H1 (cell line): Measurements from ENCODE around the gene DIDO1. TPM values are rescaled to one million over a fixed set of nuclear protein-coding genes. Genes with fewer than 3 reads are reported as not detected.

ENCODE experiments used
- CTCF ChIA-PET: fragments of 300-600 bp; sonication (Branson Sonifier 250); formaldehyde crosslinking; loops from one replicate; lab custom pipeline; 2021; ENCODE audit not compliant: partially characterized antibody; lab: Charles Lee
- POLR2A ChIA-PET: fragments of 300-600 bp; sonication (Branson Sonifier 250); formaldehyde crosslinking; loops from one replicate; lab custom pipeline; 2021; ENCODE audit warnings: inconsistent platforms; ENCODE audit not compliant: partially characterized antibody; lab: Charles Lee
- DNase-seq, 2 experiments: peaks; one replicate each; pipeline versions ENCODE4 v3.0.0 to v3.0.0-alpha.2; 2010 to 2022; ENCODE audit warnings: low spot score in 2 of 2, low read depth in 1 of 2, mixed read lengths in 1 of 2
- FAIRE-seq: peaks from 2 replicates; lab custom pipeline; 2011; peaks lifted over from hg19 to GRCh38; lab: Jason Lieb, UNC
- H2AFZ ChIP-seq: 2 replicates; pipeline ENCODE4 v1.8.1; 2012; ENCODE audit warnings: low read length, inconsistent platforms
- H2AK5ac ChIP-seq: 2 replicates; pipeline ENCODE4 v1.6.1; 2013; ENCODE audit warnings: low read depth, low read length
- H2BK120ac ChIP-seq: replicated peaks from 2 replicates; pipeline ENCODE3; 2013; ENCODE audit warnings: low read depth, low read length, inconsistent platforms
- H2BK12ac ChIP-seq: 2 replicates; pipeline ENCODE4 v1.6.1; 2013; ENCODE audit warnings: low read depth, low read length
- H2BK15ac ChIP-seq: 2 replicates; pipeline ENCODE4 v1.6.1; 2013; ENCODE audit warnings: low read length
- H2BK20ac ChIP-seq: 2 replicates; pipeline ENCODE4 v1.6.1; 2013; ENCODE audit warnings: low read length
- H2BK5ac ChIP-seq: 2 replicates; pipeline ENCODE4 v1.6.1; 2013; ENCODE audit warnings: low read depth, low read length
- H3K14ac ChIP-seq: 2 replicates; pipeline ENCODE4 v1.6.1; 2013; ENCODE audit warnings: inconsistent platforms; ENCODE audit not compliant: insufficient read length
- H3K18ac ChIP-seq: 2 replicates; pipeline ENCODE4 v1.6.1; 2013; ENCODE audit warnings: low read length; ENCODE audit errors: extremely low read depth
- H3K23ac ChIP-seq: 2 replicates; pipeline ENCODE4 v1.6.1; 2013; ENCODE audit warnings: inconsistent platforms; ENCODE audit not compliant: insufficient read length
- H3K23me2 ChIP-seq: 2 replicates; pipeline ENCODE4 v1.6.1; 2013; ENCODE audit warnings: low read depth, low read length
- H3K27ac ChIP-seq: 2 replicates; pipeline ENCODE4 v1.6.1; 2011; ENCODE audit warnings: low read depth, low read length, inconsistent platforms
- H3K27me3 ChIP-seq, 4 experiments: replicated peaks in 1 of 4; 1 replicate in 1 of 4; 2 replicates in 3 of 4; pipeline versions ENCODE4 v1.6.1 to v1.8.1; 2011 to 2013; ENCODE audit warnings: low read length in 3 of 4, mild to moderate bottlenecking in 3 of 4, inconsistent platforms in 2 of 4, mixed read lengths in 2 of 4, moderate library complexity in 1 of 4; ENCODE audit not compliant: control insufficient read depth in 3 of 4, insufficient read depth in 3 of 4; ENCODE audit errors: extremely low read depth in 1 of 4
- H3K36me3 ChIP-seq, 4 experiments: 2 replicates each; pipeline versions ENCODE4 v1.6.1 to v1.8.1; 2011 to 2013; ENCODE audit warnings: mild to moderate bottlenecking in 4 of 4, low read length in 3 of 4, moderate library complexity in 2 of 4, control low read depth in 1 of 4, inconsistent platforms in 1 of 4; ENCODE audit not compliant: insufficient read depth in 4 of 4, control insufficient read depth in 2 of 4
- H3K4ac ChIP-seq: replicated peaks from 2 replicates; pipeline ENCODE3; 2013; ENCODE audit warnings: low read length, low read depth, mixed read lengths, inconsistent platforms; ENCODE audit not compliant: insufficient read length
- H3K4me1 ChIP-seq, 4 experiments: replicated peaks in 1 of 4; 1 replicate in 1 of 4; 2 replicates in 3 of 4; pipeline versions ENCODE4 v1.6.1 to v1.8.1; 2011 to 2013; ENCODE audit warnings: low read length in 3 of 4, inconsistent platforms in 2 of 4, mixed read lengths in 1 of 4; ENCODE audit not compliant: insufficient read depth in 4 of 4, control insufficient read depth in 3 of 4
- H3K4me2 ChIP-seq, 2 experiments: 2 replicates each; pipeline versions ENCODE4 v1.6.1 to v1.8.1; 2011 to 2013; ENCODE audit warnings: low read depth in 2 of 2, low read length in 2 of 2, control low read depth in 1 of 2, inconsistent platforms in 1 of 2, mild to moderate bottlenecking in 1 of 2; ENCODE audit not compliant: insufficient read depth in 1 of 2
- H3K4me3 ChIP-seq, 4 experiments: fragments of 200-600, 300-600 bp in 1 of 4; sonication (generic), shearing (Covaris generic), sonication (Bioruptor Twin) in 1 of 4; 2 replicates each; pipeline versions ENCODE4 v1.5.1 to v1.8.1; 2011 to 2016; ENCODE audit warnings: low read length in 4 of 4, low read depth in 3 of 4, control low read depth in 2 of 4, inconsistent platforms in 2 of 4, mild to moderate bottlenecking in 2 of 4, mixed read lengths in 1 of 4, moderate library complexity in 1 of 4; ENCODE audit not compliant: insufficient read depth in 2 of 4; ENCODE audit errors: extremely low read depth in 1 of 4
- H3K56ac ChIP-seq: replicated peaks from 2 replicates; pipeline ENCODE3; 2013; ENCODE audit warnings: low read depth, mild to moderate bottlenecking, mixed read lengths, low read length, inconsistent platforms; ENCODE audit not compliant: insufficient read length
- H3K79me1 ChIP-seq: 2 replicates; pipeline ENCODE4 v1.6.1; 2013; ENCODE audit warnings: low read depth, low read length, control low read depth
- H3K79me2 ChIP-seq, 2 experiments: 2 replicates each; pipeline versions ENCODE4 v1.6.1 to v1.8.1; 2012 to 2013; ENCODE audit warnings: low read length in 2 of 2, mild to moderate bottlenecking in 2 of 2, inconsistent platforms in 1 of 2; ENCODE audit not compliant: insufficient read depth in 2 of 2, control insufficient read depth in 1 of 2
- H3K9ac ChIP-seq, 4 experiments: replicated peaks in 1 of 4; 1 replicate in 1 of 4; 2 replicates in 3 of 4; pipeline versions ENCODE4 v1.6.1 to v1.8.1; 2011 to 2013; ENCODE audit warnings: low read depth in 3 of 4, low read length in 3 of 4, control low read depth in 2 of 4, mild to moderate bottlenecking in 2 of 4, moderate library complexity in 2 of 4, inconsistent platforms in 1 of 4; ENCODE audit errors: extremely low read depth in 1 of 4
- H3K9me3 ChIP-seq, 2 experiments: 2 replicates each; pipeline versions ENCODE4 v1.6.1 to v1.8.1; 2012 to 2013; ENCODE audit warnings: mild to moderate bottlenecking in 2 of 2, moderate library complexity in 2 of 2, control low read depth in 1 of 2, inconsistent platforms in 1 of 2, low read depth in 1 of 2, low read length in 1 of 2, mixed read lengths in 1 of 2; ENCODE audit not compliant: insufficient read depth in 2 of 2
- H4K20me1 ChIP-seq, 2 experiments: replicated peaks in 1 of 2; 2 replicates each; pipeline versions ENCODE3 to v1.8.1; 2011 to 2013; ENCODE audit warnings: inconsistent platforms in 2 of 2, low read length in 2 of 2, mild to moderate bottlenecking in 1 of 2; ENCODE audit not compliant: insufficient read depth in 2 of 2, control insufficient read depth in 1 of 2
- H4K5ac ChIP-seq: 2 replicates; pipeline ENCODE4 v1.6.1; 2013; ENCODE audit warnings: low read length, low read depth, mixed read lengths, inconsistent platforms; ENCODE audit not compliant: insufficient read length
- H4K8ac ChIP-seq: 2 replicates; pipeline ENCODE4 v1.8.0; 2013; ENCODE audit warnings: mild to moderate bottlenecking, moderate library complexity, low read length, inconsistent platforms; ENCODE audit not compliant: insufficient read depth; ENCODE audit errors: extremely low read depth
- H4K91ac ChIP-seq: replicated peaks from 2 replicates; pipeline ENCODE3; 2013; ENCODE audit warnings: low read length, mixed read lengths, inconsistent platforms; ENCODE audit not compliant: insufficient read length
- ASH2L ChIP-seq: fragments of 200-600, 300-600 bp; sonication (generic); IDR thresholded peaks from one replicate; pipeline ENCODE4 v1.7.1; 2017; ENCODE audit warnings: low read length
- ATF3 ChIP-seq: IDR thresholded peaks from 2 replicates; pipeline ENCODE4 v1.6.1; 2011; ENCODE audit warnings: low read depth, mild to moderate bottlenecking, low read length; ENCODE audit not compliant: insufficient read depth
- BRCA1 ChIP-seq: IDR thresholded peaks from 2 replicates; pipeline ENCODE4 v1.6.1; 2012; ENCODE audit warnings: low read depth, low read length, improper control_type of control experiment
- CBX8 ChIP-seq: fragments of 300-800, 300-1000 bp; sonication (generic); IDR thresholded peaks from 2 replicates; pipeline ENCODE4 v1.7.1; 2016; ENCODE audit warnings: low read depth, low read length, borderline replicate concordance
- CEBPB ChIP-seq: IDR thresholded peaks from 2 replicates; pipeline ENCODE4 v1.6.1; 2012; ENCODE audit warnings: low read depth, low read length
- CHD2 ChIP-seq: IDR thresholded peaks from 2 replicates; pipeline ENCODE4 v1.6.1; 2012; ENCODE audit warnings: low read length, improper control_type of control experiment
- EP300 ChIP-seq, 2 experiments: IDR thresholded peaks; 1 replicate in 1 of 2; 2 replicates in 1 of 2; pipeline ENCODE4 v1.6.1; 2011 to 2012; ENCODE audit warnings: low read depth in 2 of 2, low read length in 2 of 2, mild to moderate bottlenecking in 2 of 2, borderline replicate concordance in 1 of 2, inconsistent platforms in 1 of 2, moderate library complexity in 1 of 2
- NANOG ChIP-seq: IDR thresholded peaks from 2 replicates; pipeline ENCODE4 v1.6.1; 2011; ENCODE audit warnings: low read length, low read depth, mild to moderate bottlenecking, inconsistent platforms; ENCODE audit not compliant: insufficient read depth, poor library complexity, severe bottlenecking
- NRF1 ChIP-seq: IDR thresholded peaks from 2 replicates; pipeline ENCODE4 v1.6.1; 2011; ENCODE audit warnings: mild to moderate bottlenecking, low read depth, low read length, improper control_type of control experiment
- RFX5 ChIP-seq: IDR thresholded peaks from 2 replicates; pipeline ENCODE4 v1.6.1; 2011; ENCODE audit warnings: low read depth, low read length, improper control_type of control experiment, borderline replicate concordance
- SIX5 ChIP-seq: IDR thresholded peaks from 2 replicates; pipeline ENCODE4 v1.6.1; 2011; ENCODE audit warnings: mild to moderate bottlenecking, low read depth, low read length
- TAF7 ChIP-seq: optimal IDR thresholded peaks from 2 replicates; pipeline ENCODE3; 2011; ENCODE audit warnings: low read depth, mild to moderate bottlenecking, inconsistent platforms, low read length, moderate library complexity, borderline replicate concordance
- WGBS, 2 experiments: shearing (Covaris generic) in 1 of 2; methylation state at CpG; one replicate each; pipeline versions ENCODE4 v1.1.6 to v1.1.7; 2013 to 2015; ENCODE audit warnings: low lambda C conversion rate in 2 of 2, mixed read lengths in 2 of 2, inconsistent platforms in 1 of 2, low coverage in 1 of 2, missing lambda C conversion rate in 1 of 2; ENCODE audit not compliant: insufficient replicate concordance in 2 of 2, insufficient coverage in 1 of 2, insufficient read length in 1 of 2; ENCODE audit errors: extremely low coverage in 1 of 2, missing lambda C conversion rate in 1 of 2; 5-methylcytosine and 5-hydroxymethylcytosine counted together
- polyA plus RNA-seq, 7 experiments: library from polyadenylated mRNA; depleted of rRNA in 3 of 7; stranded (reverse) in 5 of 7; unstranded in 2 of 7; fragments of >200 nt in 5 of 7; fragments of 200-250 nt in 2 of 7; gene quantifications; 1 replicate in 5 of 7; 2 replicates in 1 of 7; 4 replicates in 1 of 7; pipeline versions ENCODE4 v1.2.1 to v1.2.3, GENCODE V29; 2011 to 2013; ENCODE audit warnings: missing spikeins in 2 of 7, mixed read lengths in 2 of 7
- total RNA-seq: library from RNA; stranded (reverse); fragmentation: NEBNext Ultra II Directional; extraction: Animal tissue kit (Norgen Biotek cat#: 25700); gene quantifications from 2 replicates; pipeline ENCODE4 v1.2.1, GENCODE V29; 2021

Gene DIDO1
- total and polyA plus RNA-seq, 2 of the 8 experiments (the other 6 are each of a cell fraction or from before 2014, with no cell fraction given) = 53.6 to 82.8 TPM

- CTCF ChIA-PET = interaction anchor here (0.6 to 1.7 kb wide), 9 partner anchors 9 to 393 kb away, joined by 3 to 6 read pairs (median 4); no protein-coding TSS in a partner anchor
These were observed 84.5 kb downstream of the DIDO1 start for GRCh38 chr20:62841705-62842212.

More at GRCh38 chr20:62841705-62842212, 84.5 kb downstream of the DIDO1 start:
- H3K27me3 ChIP-seq = no peaks in the 10 kb centered on the region
- H3K9ac ChIP-seq = no peak overlapping the region
- H3K79me1 ChIP-seq = no peaks in the 10 kb centered on the region
- H2BK20ac ChIP-seq = no peak overlapping the region
- no peak overlapping the region for H2BK120ac ChIP-seq
- 90% methylated on average over 16 of the region's 16 CpGs; no CpG with 5 or more reads in 1 of the 2 experiments for WGBS, 2 experiments
- TF ChIP-seq NANOG (no peak), CEBPB (no peak), NRF1 (no peak), ASH2L (no peak), EP300 (IDR thresholded peaks at IDR 0.05; ENCODE audit: borderline replicate concordance in 1 of 2, low read depth in 2 of 2, low read length in 2 of 2) (no peak), ATF3 (no peak), CHD2 (no peak), SIX5 (no peak), RFX5 (no peak), CBX8 (no peak), TAF7 (no peak), BRCA1 (no peak)
- H3K27ac ChIP-seq = no peak overlapping the region
- H4K20me1 ChIP-seq = peaks cover 0 to 2% of the 10 kb centered on the region in 2 experiments
- peaks cover 0 to 3% (median 0%) of the 10 kb centered on the region in 4 experiments; a peak in 3 of 7 replicates for H3K4me1 ChIP-seq
- no peak for FAIRE-seq
- no peak overlapping the region for H3K23ac ChIP-seq
- H2BK5ac ChIP-seq = no peak overlapping the region
- no peak overlapping the region for H2BK12ac ChIP-seq
- H2BK15ac ChIP-seq = no peak overlapping the region
- no peak overlapping the region for H3K56ac ChIP-seq
- DNase-seq = no peak
- H3K9me3 ChIP-seq = no peaks in the 10 kb centered on the region
- H3K36me3 ChIP-seq = peaks cover 0 to 22% (median 4%) of the 10 kb centered on the region in 4 experiments; a peak in 3 of 8 replicates
- H3K79me2 ChIP-seq = no peaks in the 10 kb centered on the region
- no peak overlapping the region for H4K5ac ChIP-seq
- H3K18ac ChIP-seq = no peak overlapping the region
- no peak overlapping the region for H3K4me3 ChIP-seq
- H4K8ac ChIP-seq = no peak overlapping the region
- H3K4me2 ChIP-seq = no peak overlapping the region
- no peak overlapping the region for H3K14ac ChIP-seq
- H3K23me2 ChIP-seq = no peaks in the 10 kb centered on the region
- no peak overlapping the region for H2AFZ ChIP-seq
- no peak overlapping the region for H2AK5ac ChIP-seq
- no peak overlapping the region for H4K91ac ChIP-seq
- H3K4ac ChIP-seq = no peak overlapping the region
- POLR2A ChIA-PET = interaction anchor here (0.7 to 4.0 kb wide), 7 partner anchors 9 to 30 kb away, joined by 3 to 17 read pairs (median 4); partner anchors contain the start of gene COL9A3
